Stomach (tissue), 4 donors: Measurements from ENCODE around the gene CHAT.

ENCODE experiments used
- CTCF ChIP-seq, 7 experiments: fragments of 450-650 bp in 4 of 7; fragments of 200-600 bp in 3 of 7; sonication (generic) in 3 of 7; IDR thresholded peaks; one replicate each; pipeline ENCODE4 v1.5.1; 2016 to 2019; ENCODE audit warnings: antibody characterized with exemption in 7 of 7, control low read depth in 2 of 7, mild to moderate bottlenecking in 1 of 7
- EP300 ChIP-seq: sonication (generic); formaldehyde crosslinking; IDR thresholded peaks from one replicate; pipeline ENCODE4 v1.6.1; 2017; ENCODE audit warnings: antibody characterized with exemption

- no peak for TF ChIP-seq CTCF (IDR thresholded peaks at IDR 0.05)
- TF ChIP-seq EP300, result no peak
Observed at GRCh38 chr10:49713266-49713665, 99.4 kb downstream of the CHAT start.
